ENCODE measurements around the gene SLC12A9.

The SLC12A9 gene

GRCh38 chr7:100830396-100830795, 22.1 kb upstream of the SLC12A9 start:
- Histone ChIP-seq H3K4me1 (no peaks in the 10 kb centered on the region), H3K27me3 (peaks cover 56% of the 10 kb centered on the region), H3K4me3 (ENCODE audit: low read depth, low read length) (no peak overlapping the region), H3K9me3 (no peaks in the 10 kb centered on the region), H3K36me3 (no peaks in the 10 kb centered on the region)
- DNase-seq, result no peak
- TF ChIP-seq CTCF (IDR thresholded peaks at IDR 0.05; ENCODE audit: low read depth, low read length), result no peak

- Histone ChIP-seq H3K4me3 (ENCODE audit: low read depth, low read length) (no peak overlapping the region), H3K4me1 (no peaks in the 10 kb centered on the region), H3K36me3 (no peaks in the 10 kb centered on the region), H3K9me3 (no peaks in the 10 kb centered on the region), H3K27me3 (peaks cover 38% of the 10 kb centered on the region)
- no peak for DNase-seq
- no peak for TF ChIP-seq CTCF (IDR thresholded peaks at IDR 0.05; ENCODE audit: low read depth, low read length)
These were observed 20.3 kb upstream of the SLC12A9 start for GRCh38 chr7:100832281-100832633.

GRCh38 chr7:100835903-100836811, 16.4 kb upstream of the SLC12A9 start:
- Histone ChIP-seq H3K36me3 (no peaks in the 10 kb centered on the region), H3K4me1 (no peaks in the 10 kb centered on the region), H3K27me3 (peaks cover 5% of the 10 kb centered on the region), H3K4me3 (ENCODE audit: low read depth, low read length) (no peak overlapping the region), H3K9me3 (no peaks in the 10 kb centered on the region)
- no peak for DNase-seq
- no peak for TF ChIP-seq CTCF (IDR thresholded peaks at IDR 0.05; ENCODE audit: low read depth, low read length)

- Histone ChIP-seq H3K4me3 (ENCODE audit: low read depth, low read length) (peak overlapping the region; percentile 41; the same call in 1 of the 2 replicates), H3K9me3 (no peaks in the 10 kb centered on the region), H3K36me3 (no peaks in the 10 kb centered on the region), H3K27me3 (no peaks in the 10 kb centered on the region), H3K4me1 (no peaks in the 10 kb centered on the region)
- DNase-seq, result no peak
- no peak for TF ChIP-seq CTCF (IDR thresholded peaks at IDR 0.05; ENCODE audit: low read depth, low read length)
These were observed 15.8 kb upstream of the SLC12A9 start for GRCh38 chr7:100836812-100837098.

GRCh38 chr7:100837099-100837836, 15.2 kb upstream of the SLC12A9 start:
- no peaks in the 10 kb centered on the region for H3K9me3 ChIP-seq
- H3K36me3 ChIP-seq, result no peaks in the 10 kb centered on the region
- no peak for TF ChIP-seq CTCF (IDR thresholded peaks at IDR 0.05; ENCODE audit: low read depth, low read length)
- H3K27me3 ChIP-seq, result no peaks in the 10 kb centered on the region
- peak; percentile 82 for DNase-seq
- H3K4me1 ChIP-seq, result no peaks in the 10 kb centered on the region
- peak overlapping the region; percentile 41 for H3K4me3 ChIP-seq (ENCODE audit: low read depth, low read length)

GRCh38 chr7:100839361-100839760, 13.2 kb upstream of the SLC12A9 start:
- Histone ChIP-seq H3K36me3 (no peaks in the 10 kb centered on the region), H3K9me3 (no peaks in the 10 kb centered on the region), H3K4me1 (no peaks in the 10 kb centered on the region), H3K4me3 (ENCODE audit: low read depth, low read length) (no peak overlapping the region), H3K27me3 (no peaks in the 10 kb centered on the region)
- TF ChIP-seq CTCF (IDR thresholded peaks at IDR 0.05; ENCODE audit: low read depth, low read length), result no peak
- DNase-seq, result no peak

Measured in BE2C (cell line).